ENCODE data around the gene GABARAP. TPM values are rescaled to one million over a fixed set of nuclear protein-coding genes. Genes with fewer than 3 reads are reported as not detected.

GABARAP gene
- total and polyA plus RNA-seq, 2 of the 13 experiments (the other 11 are each of a cell fraction or from before 2014, with no cell fraction given) = 161 to 310 TPM

- TF ChIP-seq GPN1 (CRISPR knock-in tag; IDR thresholded peaks at IDR 0.05; ENCODE audit: borderline replicate concordance) (no peak), POLR2AphosphoS5 (IDR thresholded peaks at IDR 0.05; ENCODE audit: low read depth, low read length) (0 out of 2 replicates have a peak, but pooled peaks have one; percentile 46), FOXK2 (IDR thresholded peaks at IDR 0.05) (no peak), SPEN (CRISPR knock-in tag; IDR thresholded peaks at IDR 0.05; ENCODE audit: low read depth) (no peak), RBFOX2 (IDR thresholded peaks at IDR 0.05; ENCODE audit: low read depth, low read length) (peak; percentile 63), CCDC6 (CRISPR knock-in tag; IDR thresholded peaks at IDR 0.05) (no peak), HOXA5 (CRISPR knock-in tag; IDR thresholded peaks at IDR 0.05) (no peak), BORCS8-MEF2B (CRISPR knock-in tag; IDR thresholded peaks at IDR 0.05) (no peak), CBX1 (IDR thresholded peaks at IDR 0.05; ENCODE audit: low read depth) (no peak), ZNF792 (CRISPR knock-in tag; IDR thresholded peaks at IDR 0.05) (no peak), SAFB2 (CRISPR knock-in tag; IDR thresholded peaks at IDR 0.05; ENCODE audit: borderline replicate concordance, low read depth) (peak; percentile 68; the same call in 1 of the 2 replicates), ZNF343 (CRISPR knock-in tag; IDR thresholded peaks at IDR 0.05) (no peak), ZBTB26 (CRISPR knock-in tag; IDR thresholded peaks at IDR 0.05; ENCODE audit: borderline replicate concordance) (no peak), POLR2G (IDR thresholded peaks at IDR 0.05; ENCODE audit: low read depth, low read length) (peak; percentile 10), ATF1 (CRISPR knock-in tag; IDR thresholded peaks at IDR 0.05) (no peak), ATF7 (IDR thresholded peaks at IDR 0.05) (no peak), ATF7 (CRISPR knock-in tag; IDR thresholded peaks at IDR 0.05) (no peak), YEATS2 (CRISPR knock-in tag; IDR thresholded peaks at IDR 0.05; ENCODE audit: borderline replicate concordance) (no peak), ZNF296 (CRISPR knock-in tag; conservative IDR thresholded peaks at IDR 0.05) (0 out of 2 replicates have a peak, but pooled peaks have one; percentile 32), SOX6 (IDR thresholded peaks at IDR 0.05) (no peak), SOX6 (CRISPR knock-in tag; IDR thresholded peaks at IDR 0.05) (no peak), SRSF4 (IDR thresholded peaks at IDR 0.05; ENCODE audit: low read depth, low read length, poor library complexity, severe bottlenecking) (no peak), NR0B2 (CRISPR knock-in tag; IDR thresholded peaks at IDR 0.05) (0 out of 2 replicates have a peak, but pooled peaks have one; percentile 23), THAP8 (CRISPR knock-in tag; IDR thresholded peaks at IDR 0.05; ENCODE audit: borderline replicate concordance) (no peak), NCOA2 (CRISPR knock-in tag; IDR thresholded peaks at IDR 0.05) (no peak), ZNF446 (CRISPR knock-in tag; IDR thresholded peaks at IDR 0.05) (no peak), ZNF773 (CRISPR knock-in tag; IDR thresholded peaks at IDR 0.05; ENCODE audit: borderline replicate concordance) (no peak), ZNF709 (CRISPR knock-in tag; IDR thresholded peaks at IDR 0.05) (no peak), IRX3 (CRISPR knock-in tag; IDR thresholded peaks at IDR 0.05; ENCODE audit: borderline replicate concordance, low read depth) (no peak), RBM22 (optimal IDR thresholded peaks at IDR 0.05; ENCODE audit: low read length) (peak; percentile 17), ZC3H13 (CRISPR knock-in tag; IDR thresholded peaks at IDR 0.05) (0 out of 2 replicates have a peak, but pooled peaks have one; percentile 30)
Measured at GRCh38 chr17:7222093-7222971, 19.9 kb downstream of the GABARAP start (continued).
